Activated CD4-positive, alpha-beta memory T cell treated with anti-CD3 and anti-CD28 coated beads, Interleukin-2, amount 10 ng/mL, durations not matched to agents 7 days and 5 days (primary cell): ENCODE measurements around the gene TMEM225B. TPM values are rescaled to one million over a fixed set of nuclear protein-coding genes. Genes with fewer than 3 reads are reported as not detected.
A peak's percentile ranks its signal among the peaks of the same experiment; 100 is the strongest.
"Not testable (repeated sequence)": the region's sequence is repeated elsewhere in the genome, so short reads cannot be mapped to it uniquely, and the experiment has no call there.

Experiments
- CTCF ChIA-PET: fragments of 350-600 bp; sonication (Branson Sonifier 250); formaldehyde crosslinking; loops from one replicate; lab custom pipeline; 2021; ENCODE audit warnings: antibody characterized with exemption, inconsistent platforms; lab: Charles Lee
- POLR2A ChIA-PET: fragments of 350-600 bp; sonication (Branson Sonifier 250); formaldehyde crosslinking; loops from one replicate; lab custom pipeline; 2021; ENCODE audit warnings: antibody characterized with exemption; lab: Charles Lee
- DNase-seq: peaks from one replicate; pipeline ENCODE4 v3.0.0-alpha.2; 2020
- H3K27ac Mint-ChIP-seq: one replicate; pipeline ENCODE4 v1.8.0; 2021; ENCODE audit warnings: mild to moderate bottlenecking, mixed read lengths
- H3K27me3 Mint-ChIP-seq: one replicate; pipeline ENCODE4 v1.8.0; 2021; ENCODE audit warnings: mixed read lengths
- H3K36me3 Mint-ChIP-seq: one replicate; pipeline ENCODE4 v1.8.0; 2021; ENCODE audit warnings: low read depth, mixed read lengths
- H3K4me1 Mint-ChIP-seq: one replicate; pipeline ENCODE4 v1.8.0; 2021; ENCODE audit warnings: mixed read lengths
- H3K4me3 Mint-ChIP-seq: one replicate; pipeline ENCODE4 v1.8.0; 2021; ENCODE audit warnings: mild to moderate bottlenecking, mixed read lengths
- H3K9me3 Mint-ChIP-seq: one replicate; pipeline ENCODE4 v1.8.0; 2021; ENCODE audit warnings: mixed read lengths
- total RNA-seq, 2 experiments: library from RNA; stranded (reverse); gene quantifications; one replicate each; pipeline ENCODE4 v1.2.3, GENCODE V29; 2021

Gene TMEM225B
- 1 to 10 TPM; 1.3 to 1.9 TPM for total RNA-seq

DNA sequence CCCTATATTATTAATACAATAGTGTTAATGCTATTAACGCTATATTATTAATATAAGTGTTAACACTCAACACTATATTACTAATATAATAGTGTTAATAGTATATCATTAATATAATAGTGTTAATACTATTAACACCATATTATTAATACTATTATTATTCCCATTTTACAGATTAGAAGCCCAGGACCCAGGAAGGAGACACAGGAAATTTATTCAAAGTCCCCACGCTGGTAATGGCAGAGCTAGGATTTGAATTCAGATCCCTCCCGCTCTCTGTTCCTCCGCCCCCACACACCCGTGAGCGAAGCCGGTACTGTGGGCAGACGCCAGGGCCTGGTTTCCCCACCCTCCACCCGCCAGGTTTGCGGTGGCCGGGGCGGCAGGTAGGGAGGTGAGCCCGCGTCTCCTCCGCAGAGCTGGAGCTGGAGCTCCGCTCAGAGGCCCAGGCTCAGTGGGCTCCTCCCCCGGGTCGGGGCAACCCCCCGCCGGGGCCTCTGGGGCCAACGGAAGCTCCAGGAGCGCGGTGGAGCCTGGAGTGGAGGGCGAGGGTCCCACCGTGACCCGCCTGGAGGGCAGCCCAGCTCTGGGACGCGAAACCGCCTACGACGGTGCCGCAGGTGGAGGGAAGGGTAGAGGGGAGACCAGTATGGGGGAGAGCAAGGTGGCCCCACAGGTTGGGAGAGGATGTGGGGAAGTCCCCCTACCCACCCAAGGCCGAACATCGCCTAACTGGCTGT lies at the start of gene TMEM225B:
Gene TMEM225B (plus strand): TSS at position 506 of the 740 bp plus-strand sequence. CDS start 6,122 bp downstream, outside the sequence.
- Mint-ChIP-seq H3K27ac (no peak within 1 kb of the TSS), H3K36me3 (no peaks in the 10 kb centered on the region), H3K4me3 (no peak within 1 kb of the TSS), H3K27me3 (no peaks in the 10 kb centered on the region), H3K4me1 (no peaks in the 10 kb centered on the region), H3K9me3 (no peaks in the 10 kb centered on the region)
- DNase-seq: peak; percentile 44
- POLR2A ChIA-PET: interaction anchor here (0.6 to 1.7 kb wide), 2 partner anchors 19 to 39 kb away, joined by 4 to 7 read pairs; partner anchors contain the start of genes ZNF655 and ZSCAN25
- CTCF ChIA-PET: no interaction called here

GRCh38 chr7:99549545-99549944 lies 48.5 kb upstream of the TMEM225B start:
- H3K4me3 Mint-ChIP-seq, CTCF ChIA-PET, POLR2A ChIA-PET, H3K27me3 Mint-ChIP-seq, H3K27ac Mint-ChIP-seq, DNase-seq: not testable (repeated sequence)
- Mint-ChIP-seq H3K36me3 (peaks cover 43% of the 10 kb centered on the region), H3K9me3 (peaks cover 13% of the 10 kb centered on the region), H3K4me1 (peaks cover 20% of the 10 kb centered on the region)

DNA sequence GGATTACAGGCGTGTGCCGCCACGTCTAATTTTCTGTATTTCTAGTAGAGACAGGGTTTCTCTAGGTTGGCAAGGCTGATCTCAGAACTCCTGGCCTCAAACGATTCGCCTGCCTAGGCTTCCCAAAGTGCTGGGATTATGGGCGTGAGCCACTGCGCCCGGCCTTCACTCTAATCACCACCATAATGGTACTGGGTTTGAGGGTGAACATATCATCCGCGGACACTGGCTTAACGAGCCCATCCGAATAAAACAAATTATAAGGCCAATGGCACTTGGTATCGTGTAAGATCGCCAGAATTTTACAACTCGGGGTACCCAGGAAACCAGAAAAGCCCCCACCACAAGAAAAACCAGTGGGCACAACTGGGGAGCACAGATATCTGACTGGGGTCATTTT lies 46.7 kb upstream of the TMEM225B start:
- ChIA-PET POLR2A (interaction anchor here (1.2 to 1.3 kb wide), 4 partner anchors 47 to 143 kb away, joined by 5 to 25 read pairs (median 10); partner anchors contain the start of genes BUD31, PDAP1, ZKSCAN5 and ZNF394), CTCF (interaction anchor here (0.6 kb wide), 1 partner anchor 65 kb away, joined by 3 read pairs; the partner anchor contains the start of gene ZSCAN25)
- H3K4me3 Mint-ChIP-seq: peak overlapping the region; percentile 79
- peak overlapping the region; percentile 48 for H3K27ac Mint-ChIP-seq
- peaks cover 26% of the 10 kb centered on the region for H3K4me1 Mint-ChIP-seq
- H3K9me3 Mint-ChIP-seq: peaks cover 11% of the 10 kb centered on the region
- peaks cover 50% of the 10 kb centered on the region for H3K36me3 Mint-ChIP-seq
- no peak for DNase-seq
- H3K27me3 Mint-ChIP-seq: no peaks in the 10 kb centered on the region

- Mint-ChIP-seq H3K4me3 (peak within 1 kb of the TSS; percentile 79), H3K27ac (peak within 1 kb of the TSS; percentile 48), H3K36me3 (peaks cover 49% of the 10 kb centered on the region), H3K4me1 (peaks cover 28% of the 10 kb centered on the region), H3K9me3 (peaks cover 6% of the 10 kb centered on the region), H3K27me3 (no peaks in the 10 kb centered on the region)
- ChIA-PET CTCF (interaction anchor here (0.6 to 0.7 kb wide), 2 partner anchors 41 to 64 kb away, joined by 3 read pairs; partner anchors contain the start of gene ZSCAN25), POLR2A (interaction anchor here (0.8 to 1.3 kb wide), 10 partner anchors 9 to 549 kb away, joined by 3 to 25 read pairs (median 3); partner anchors contain the start of genes AP4M1, BUD31, MCM7 and PDAP1)
- peak; percentile 86 for DNase-seq
Observed at GRCh38 chr7:99551767-99552463, 46.2 kb upstream of the TMEM225B start, which contains the start of gene FAM200A. TSS of gene FAM200A (minus strand) at chr7:99552114. CDS start at chr7:99548407, 3,707 bp downstream.

DNA sequence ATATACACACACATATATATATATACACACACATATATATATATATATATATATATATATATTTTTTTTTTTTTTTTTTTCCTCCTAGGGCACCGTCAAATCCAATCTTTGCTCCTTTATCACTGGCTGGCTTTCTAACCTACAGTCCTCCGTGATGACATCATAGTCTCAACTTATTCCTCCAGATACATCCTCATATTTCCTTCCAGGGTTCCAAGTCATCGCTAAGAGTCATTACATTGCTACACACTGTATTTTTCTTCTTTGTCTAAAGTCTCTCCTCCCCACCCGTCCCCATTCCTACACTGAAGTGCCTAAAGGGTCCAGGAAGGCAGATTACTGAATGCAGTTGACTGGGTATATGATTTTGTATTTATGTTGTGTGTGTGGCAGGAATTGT lies 45.0 kb upstream of the TMEM225B start:
- CTCF ChIA-PET: no interaction called here
- POLR2A ChIA-PET: interaction anchor here (1.1 kb wide), 1 partner anchor 54 kb away, joined by 3 read pairs; no protein-coding TSS in a partner anchor
- DNase-seq: no peak
- H3K27me3 Mint-ChIP-seq: no peaks in the 10 kb centered on the region
- H3K36me3 Mint-ChIP-seq: peaks cover 58% of the 10 kb centered on the region
- peaks cover 37% of the 10 kb centered on the region for H3K4me1 Mint-ChIP-seq
- H3K27ac Mint-ChIP-seq: no peak overlapping the region
- H3K4me3 Mint-ChIP-seq: peak overlapping the region; percentile 1
- H3K9me3 Mint-ChIP-seq: peaks cover 4% of the 10 kb centered on the region

- ChIA-PET POLR2A (no interaction called here), CTCF (no interaction called here)
- Mint-ChIP-seq H3K9me3 (no peaks in the 10 kb centered on the region), H3K27ac (no peak overlapping the region), H3K4me1 (peaks cover 38% of the 10 kb centered on the region), H3K27me3 (no peaks in the 10 kb centered on the region), H3K36me3 (peaks cover 59% of the 10 kb centered on the region), H3K4me3 (no peak overlapping the region)
- no peak for DNase-seq
Observed at GRCh38 chr7:99554939-99555338, 43.1 kb upstream of the TMEM225B start.

DNA sequence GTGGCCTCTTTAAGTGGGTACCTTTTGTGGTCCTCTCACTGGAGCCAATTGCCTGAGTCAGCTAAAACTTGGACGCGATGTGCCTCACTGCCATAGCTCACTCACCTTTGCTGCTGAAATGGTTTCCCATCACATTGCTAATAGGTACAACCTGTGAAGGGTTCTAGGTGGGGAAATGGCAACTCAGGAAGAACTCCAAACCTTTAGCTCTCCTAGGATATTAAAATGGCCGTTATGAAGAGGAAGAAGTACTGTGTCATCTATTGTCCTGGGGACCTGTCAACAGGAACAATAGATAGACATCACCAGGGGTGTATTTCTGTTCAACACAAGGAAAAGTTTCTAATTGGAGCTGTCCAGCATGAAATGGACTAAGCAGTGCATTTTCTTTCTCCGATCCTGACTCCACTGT lies 40.9 kb upstream of the TMEM225B start:
- H3K27me3 Mint-ChIP-seq: no peaks in the 10 kb centered on the region
- peak overlapping the region; percentile 98 for H3K27ac Mint-ChIP-seq
- peaks cover 50% of the 10 kb centered on the region for H3K4me1 Mint-ChIP-seq
- ChIA-PET POLR2A (interaction anchor here (1.0 to 6.6 kb wide), 24 partner anchors 10 to 1318 kb away, joined by 3 to 79 read pairs (median 9); partner anchors contain the start of genes ATP5MF, BUD31, MEPCE and PDAP1), CTCF (interaction anchor here (1.6 kb wide), 1 partner anchor 58 kb away, joined by 4 read pairs; no protein-coding TSS in a partner anchor)
- H3K4me3 Mint-ChIP-seq: peak overlapping the region; percentile 99
- H3K36me3 Mint-ChIP-seq: peaks cover 66% of the 10 kb centered on the region
- DNase-seq: no peak
- H3K9me3 Mint-ChIP-seq: no peaks in the 10 kb centered on the region

DNA sequence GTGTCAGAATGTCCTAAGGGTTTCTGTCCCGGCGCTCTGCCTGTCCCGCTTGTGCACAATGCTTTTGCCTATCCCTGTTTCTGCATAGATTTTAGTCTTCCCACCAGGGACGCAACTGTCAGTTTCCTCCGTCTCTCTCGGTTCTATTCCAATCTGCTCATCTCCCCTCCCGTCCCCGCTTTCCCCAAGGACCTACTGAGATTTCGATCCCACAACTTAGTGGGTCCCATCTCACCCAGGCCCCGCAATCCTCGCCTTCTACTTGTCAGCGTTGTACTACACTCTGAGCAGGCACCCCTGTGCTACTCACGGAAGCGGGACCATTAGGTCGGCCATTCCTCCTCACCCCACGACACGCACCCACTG lies 40.1 kb upstream of the TMEM225B start:
- no peak for DNase-seq
- peak overlapping the region; percentile 98 for H3K27ac Mint-ChIP-seq
- peaks cover 52% of the 10 kb centered on the region for H3K4me1 Mint-ChIP-seq
- peak overlapping the region; percentile 99 for H3K4me3 Mint-ChIP-seq
- H3K27me3 Mint-ChIP-seq: no peaks in the 10 kb centered on the region
- H3K9me3 Mint-ChIP-seq: no peaks in the 10 kb centered on the region
- peaks cover 73% of the 10 kb centered on the region for H3K36me3 Mint-ChIP-seq
- CTCF ChIA-PET: interaction anchor here (0.6 to 1.6 kb wide), 4 partner anchors 53 to 649 kb away, joined by 3 to 7 read pairs (median 4); partner anchors contain the start of genes BUD31 and ZKSCAN5
- POLR2A ChIA-PET: interaction anchor here (0.6 to 6.6 kb wide), 37 partner anchors 9 to 1587 kb away, joined by 3 to 79 read pairs (median 6); partner anchors contain the start of genes AP4M1, ARPC1B, ATP5MF and BUD31

DNA sequence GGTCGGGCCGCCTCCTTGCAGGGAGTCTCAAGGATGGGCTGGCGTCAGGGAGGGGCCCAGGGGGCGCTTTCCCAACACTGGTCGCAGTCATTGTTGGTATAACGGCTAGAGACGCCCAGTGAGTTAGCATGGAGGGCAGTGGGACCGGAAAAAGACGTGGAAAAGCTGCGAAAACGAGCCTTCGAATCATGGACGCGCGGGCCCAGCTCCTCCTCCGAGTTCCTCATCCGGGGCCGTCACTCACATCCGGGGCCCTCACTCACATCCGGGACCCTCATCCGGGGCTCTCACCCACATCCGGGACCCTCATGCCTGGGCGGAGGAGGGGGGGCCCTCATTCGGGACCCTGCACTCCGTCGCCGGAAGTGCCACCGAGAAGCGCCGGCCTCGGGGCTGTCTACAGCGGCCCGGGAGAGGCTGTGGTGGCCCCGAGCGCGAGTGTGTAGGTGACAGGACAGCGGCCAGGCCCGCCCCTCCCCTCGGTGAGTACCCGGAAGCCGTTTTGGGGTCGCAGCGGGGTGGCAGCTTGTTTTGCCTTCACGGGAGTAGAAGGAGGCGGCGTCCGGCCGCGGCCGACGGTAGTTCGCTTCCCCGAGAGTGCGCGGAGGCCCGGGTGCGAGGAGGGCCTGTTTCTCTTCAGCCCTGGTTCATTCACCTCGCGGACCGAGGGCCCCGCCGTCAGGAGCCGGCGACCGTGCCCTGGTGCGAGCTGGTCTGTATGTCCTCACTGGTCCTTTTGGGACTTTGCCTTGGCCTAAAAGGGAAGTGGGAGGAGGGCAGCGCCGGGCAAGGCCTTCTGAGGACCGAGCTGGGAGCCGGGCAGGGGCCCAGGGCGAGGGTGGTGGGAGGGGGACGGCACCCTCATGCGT lies 39.5 kb upstream of the TMEM225B start, which contains the start of gene ZNF655:
Gene ZNF655 (plus strand): TSS at position 337 of the 869 bp plus-strand sequence. CDS start 1,918 bp downstream, outside the sequence.
- Mint-ChIP-seq H3K4me3 (peak within 1 kb of the TSS; percentile 99), H3K36me3 (peaks cover 71% of the 10 kb centered on the region)
- POLR2A ChIA-PET: interaction anchor here (0.6 to 6.6 kb wide), 42 partner anchors 8 to 1587 kb away, joined by 3 to 79 read pairs (median 4); partner anchors contain the start of genes AP4M1, ARPC1B, ATP5MF and BUD31

DNA sequence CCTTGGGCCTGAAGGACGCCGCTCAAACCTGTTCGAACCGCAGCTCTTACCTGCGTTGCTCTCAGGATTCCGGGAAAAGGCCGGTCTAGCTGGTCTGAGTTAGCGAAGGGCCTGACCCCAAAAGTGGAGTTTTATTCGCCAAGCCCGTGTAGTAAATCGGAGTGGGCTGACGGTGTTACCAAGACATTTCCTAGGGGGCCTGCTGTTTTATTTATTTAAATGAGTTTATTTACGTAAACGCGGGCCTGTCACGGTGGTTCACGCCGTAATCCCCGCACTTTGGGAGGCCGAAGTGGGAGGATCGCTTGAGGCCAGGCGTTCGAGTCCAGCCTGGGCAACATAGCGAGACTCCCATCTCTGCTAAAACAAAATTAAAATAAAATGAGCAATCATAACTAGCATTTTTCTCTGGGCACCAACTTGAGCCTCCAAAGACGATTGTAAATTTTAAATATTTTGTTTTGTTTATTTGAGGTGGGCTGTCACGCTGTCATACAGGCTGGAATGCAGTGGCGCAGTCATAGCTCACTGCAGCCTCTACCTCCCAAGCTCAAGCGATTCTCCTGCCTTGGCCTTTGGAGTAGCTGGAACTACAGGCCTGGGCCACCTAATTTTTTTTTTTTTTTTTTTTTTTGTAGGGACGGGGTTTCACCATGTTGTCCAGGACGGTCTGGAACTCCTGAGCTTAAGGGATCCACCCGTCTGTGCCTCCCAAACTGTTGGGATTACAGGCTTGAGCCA lies 38.7 kb upstream of the TMEM225B start:
- Mint-ChIP-seq H3K36me3 (peaks cover 73% of the 10 kb centered on the region), H3K4me3 (peak overlapping the region; percentile 99), H3K9me3 (no peaks in the 10 kb centered on the region), H3K27ac (peak overlapping the region; percentile 98), H3K27me3 (no peaks in the 10 kb centered on the region), H3K4me1 (peaks cover 56% of the 10 kb centered on the region)
- no peak for DNase-seq
- POLR2A ChIA-PET: interaction anchor here (1.2 to 6.6 kb wide), 22 partner anchors 21 to 870 kb away, joined by 3 to 79 read pairs (median 10); partner anchors contain the start of genes AP4M1, ARPC1B, BUD31 and MCM7
- CTCF ChIA-PET: interaction anchor here (1.0 to 1.5 kb wide), 3 partner anchors 12 to 150 kb away, joined by 3 to 7 read pairs (median 3); partner anchors contain the start of genes BUD31 and ZKSCAN5

More for the DNA sequence above, 39.5 kb upstream of the TMEM225B start, which contains the start of gene ZNF655:
- Mint-ChIP-seq H3K9me3 (no peaks in the 10 kb centered on the region), H3K27ac (peak within 1 kb of the TSS; percentile 98), H3K4me1 (peaks cover 49% of the 10 kb centered on the region), H3K27me3 (no peaks in the 10 kb centered on the region)
- peak; percentile 92 for DNase-seq
- CTCF ChIA-PET: interaction anchor here (0.6 to 1.5 kb wide), 3 partner anchors 54 to 650 kb away, joined by 3 to 7 read pairs (median 3); partner anchors contain the start of genes BUD31 and ZKSCAN5
